Activated T-helper 17 cell treated with anti-CD3 and anti-CD28 coated beads, Interleukin-2, amount 50 U/mL, for 72 hours (primary cell): ENCODE data around the gene CDC14A. TPM values are rescaled to one million over a fixed set of nuclear protein-coding genes. Genes with fewer than 3 reads are reported as not detected.
A peak's percentile ranks its signal among the peaks of the same experiment; 100 is the strongest.

Source experiments
- ATAC-seq: fragments of 150-1000 bp; cut with Tn5 transposase; replicated peaks from 2 replicates; pipeline ENCODE4 v1.10.0; 2021; ENCODE audit warnings: mild to moderate bottlenecking, moderate library complexity
- H3K27ac Mint-ChIP-seq: one replicate; pipeline ENCODE4 v1.8.0; 2022; ENCODE audit warnings: mixed read lengths
- H3K27me3 Mint-ChIP-seq: one replicate; pipeline ENCODE4 v1.8.0; 2022; ENCODE audit warnings: mixed read lengths
- H3K36me3 Mint-ChIP-seq: one replicate; pipeline ENCODE4 v1.8.0; 2022; ENCODE audit warnings: low read depth, mild to moderate bottlenecking, mixed read lengths
- H3K4me1 Mint-ChIP-seq: one replicate; pipeline ENCODE4 v1.8.0; 2022; ENCODE audit warnings: mixed read lengths
- H3K4me3 Mint-ChIP-seq: one replicate; pipeline ENCODE4 v1.8.0; 2022; ENCODE audit warnings: mild to moderate bottlenecking, mixed read lengths
- H3K9me3 Mint-ChIP-seq: one replicate; pipeline ENCODE4 v1.8.0; 2022; ENCODE audit warnings: mixed read lengths
- total RNA-seq, 2 donors: library from RNA; stranded (reverse); gene quantifications; one replicate each; pipeline ENCODE4 v1.2.3, GENCODE V29; 2022

Gene CDC14A
- total RNA-seq, 2 donors from 2014 or later = 21.0 to 31.0 TPM

DNA sequence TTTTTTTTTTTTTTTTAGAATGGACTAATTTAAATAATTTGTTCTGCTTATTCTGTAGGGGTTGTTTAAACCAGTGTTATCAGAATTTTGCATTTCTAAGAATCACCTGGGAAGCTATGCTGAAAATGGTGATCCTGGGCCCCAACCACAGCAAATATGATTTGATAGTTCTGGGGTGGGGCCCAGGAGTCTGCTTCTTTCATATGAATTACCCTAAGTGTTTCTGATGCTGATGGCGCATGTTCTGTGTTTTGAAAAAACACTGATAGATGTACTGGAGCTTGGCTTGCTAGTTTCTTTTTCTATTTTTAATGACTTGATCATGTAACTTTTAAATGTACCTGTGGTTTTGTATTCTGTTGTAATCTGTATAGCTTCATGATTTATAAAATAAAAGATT lies 89.3 kb downstream of the CDC14A start:
- Mint-ChIP-seq H3K4me1 (peaks cover 50% of the 10 kb centered on the region), H3K27me3 (no peaks in the 10 kb centered on the region), H3K4me3 (peak overlapping the region; percentile 65), H3K9me3 (no peaks in the 10 kb centered on the region), H3K36me3 (peaks cover 64% of the 10 kb centered on the region), H3K27ac (peak overlapping the region; percentile 42)
- ATAC-seq = peak; percentile 16

DNA sequence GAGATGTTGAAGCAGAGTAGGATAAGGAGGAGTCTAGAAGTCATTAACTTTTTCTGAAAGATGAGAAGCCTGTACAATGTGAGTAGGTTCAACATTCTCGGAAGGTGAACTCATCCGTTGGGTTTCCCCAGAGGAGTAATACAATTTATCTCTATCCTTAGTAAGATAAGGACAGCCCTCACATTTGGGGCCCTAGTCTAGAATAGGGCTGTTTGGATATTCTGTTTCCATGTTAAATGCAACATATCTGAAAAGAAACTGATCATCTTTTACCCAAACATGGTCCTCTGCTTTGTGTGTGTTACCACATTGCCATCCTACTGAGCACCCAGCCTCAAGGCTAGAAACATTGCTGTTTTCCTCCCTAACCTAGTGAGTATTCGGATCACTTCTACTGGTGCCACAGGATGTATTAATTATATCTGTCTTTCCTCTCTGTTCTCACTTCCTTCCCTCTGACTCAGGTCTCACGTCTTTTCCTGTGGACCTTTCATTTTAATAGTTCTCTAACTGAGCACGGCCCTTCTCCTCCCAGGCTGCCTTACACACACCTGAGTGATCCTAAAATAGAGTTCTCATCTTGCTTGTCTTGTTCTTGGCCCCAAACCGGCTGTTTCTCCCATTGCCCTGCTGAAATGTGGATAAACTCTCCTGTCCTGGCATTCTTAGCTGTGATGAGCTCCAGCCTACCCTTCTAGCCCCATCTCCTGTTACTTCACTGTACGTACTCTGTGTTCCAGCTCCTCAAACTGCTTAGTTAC lies 91.7 kb downstream of the CDC14A start:
- Mint-ChIP-seq H3K27me3 (no peaks in the 10 kb centered on the region), H3K36me3 (peaks cover 72% of the 10 kb centered on the region)
- ATAC-seq = peak; percentile 76

GRCh38 chr1:100445565-100445964 lies 93.3 kb downstream of the CDC14A start:
- peaks cover 5% of the 10 kb centered on the region for H3K9me3 Mint-ChIP-seq
- peaks cover 77% of the 10 kb centered on the region for H3K36me3 Mint-ChIP-seq
- H3K27ac Mint-ChIP-seq = peak overlapping the region; percentile 99
- ATAC-seq = peak; percentile 22
- peaks cover 63% of the 10 kb centered on the region for H3K4me1 Mint-ChIP-seq
- no peaks in the 10 kb centered on the region for H3K27me3 Mint-ChIP-seq
- peak overlapping the region; percentile 80 for H3K4me3 Mint-ChIP-seq

More for the DNA sequence above, 91.7 kb downstream of the CDC14A start:
- Mint-ChIP-seq H3K27ac (peak overlapping the region; percentile 99), H3K4me1 (peaks cover 58% of the 10 kb centered on the region), H3K9me3 (no peaks in the 10 kb centered on the region), H3K4me3 (peak overlapping the region; percentile 80)

DNA sequence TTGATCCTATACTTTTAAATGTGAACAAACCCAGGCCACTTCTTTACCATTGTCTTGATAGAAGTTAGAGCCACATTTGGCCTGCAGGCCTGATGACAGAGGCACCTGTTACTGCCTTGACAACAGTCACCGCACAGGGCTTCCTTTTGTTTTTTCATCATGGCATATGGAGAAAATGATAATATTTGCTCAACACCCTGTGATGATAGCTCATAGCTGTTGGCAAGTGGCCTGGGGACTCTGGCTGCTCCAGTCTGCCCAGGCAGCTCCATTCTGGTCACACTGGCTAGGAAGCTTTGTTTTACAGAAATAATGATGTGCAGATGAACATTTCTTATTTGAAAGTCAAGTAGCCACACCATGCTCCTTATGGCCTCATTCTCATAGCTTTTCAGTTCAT lies 96.1 kb downstream of the CDC14A start:
- H3K36me3 Mint-ChIP-seq = peaks cover 84% of the 10 kb centered on the region
- peaks cover 9% of the 10 kb centered on the region for H3K9me3 Mint-ChIP-seq
- peak overlapping the region; percentile 87 for H3K4me3 Mint-ChIP-seq
- ATAC-seq = no peak
- peak overlapping the region; percentile 99 for H3K27ac Mint-ChIP-seq
- H3K27me3 Mint-ChIP-seq = no peaks in the 10 kb centered on the region
- peaks cover 71% of the 10 kb centered on the region for H3K4me1 Mint-ChIP-seq

DNA sequence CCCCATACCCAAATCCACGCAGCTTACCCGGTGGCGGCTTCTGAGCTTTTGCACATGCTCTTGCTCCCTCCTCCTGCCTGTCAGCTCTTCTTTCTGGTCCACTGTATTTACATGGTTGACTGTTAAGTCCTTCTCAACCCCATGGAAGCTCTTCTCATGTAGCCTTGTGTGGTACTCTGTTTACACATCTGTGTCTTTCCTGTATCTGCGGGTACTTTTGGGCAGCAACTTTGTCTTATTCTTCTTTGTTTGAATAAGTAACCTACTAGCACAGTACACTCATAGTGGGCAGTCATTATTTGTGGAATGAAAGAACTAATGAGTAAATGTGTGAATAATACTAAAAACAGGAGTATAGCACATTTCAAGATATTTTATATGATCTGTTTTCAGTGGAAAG lies 97.2 kb downstream of the CDC14A start:
- peak overlapping the region; percentile 87 for H3K4me3 Mint-ChIP-seq
- peak; percentile 85 for ATAC-seq
- H3K27ac Mint-ChIP-seq = peak overlapping the region; percentile 99

GRCh38 chr1:100452641-100453040 lies 100.3 kb downstream of the CDC14A start:
- Mint-ChIP-seq H3K27me3 (no peaks in the 10 kb centered on the region), H3K36me3 (peaks cover 61% of the 10 kb centered on the region), H3K27ac (peak overlapping the region; percentile 99), H3K9me3 (peaks cover 9% of the 10 kb centered on the region), H3K4me3 (peak overlapping the region; percentile 50), H3K4me1 (peaks cover 59% of the 10 kb centered on the region)
- ATAC-seq = peak; percentile 67

More for the DNA sequence above, 97.2 kb downstream of the CDC14A start:
- Mint-ChIP-seq H3K9me3 (peaks cover 9% of the 10 kb centered on the region), H3K4me1 (peaks cover 68% of the 10 kb centered on the region), H3K36me3 (peaks cover 73% of the 10 kb centered on the region), H3K27me3 (no peaks in the 10 kb centered on the region)

DNA sequence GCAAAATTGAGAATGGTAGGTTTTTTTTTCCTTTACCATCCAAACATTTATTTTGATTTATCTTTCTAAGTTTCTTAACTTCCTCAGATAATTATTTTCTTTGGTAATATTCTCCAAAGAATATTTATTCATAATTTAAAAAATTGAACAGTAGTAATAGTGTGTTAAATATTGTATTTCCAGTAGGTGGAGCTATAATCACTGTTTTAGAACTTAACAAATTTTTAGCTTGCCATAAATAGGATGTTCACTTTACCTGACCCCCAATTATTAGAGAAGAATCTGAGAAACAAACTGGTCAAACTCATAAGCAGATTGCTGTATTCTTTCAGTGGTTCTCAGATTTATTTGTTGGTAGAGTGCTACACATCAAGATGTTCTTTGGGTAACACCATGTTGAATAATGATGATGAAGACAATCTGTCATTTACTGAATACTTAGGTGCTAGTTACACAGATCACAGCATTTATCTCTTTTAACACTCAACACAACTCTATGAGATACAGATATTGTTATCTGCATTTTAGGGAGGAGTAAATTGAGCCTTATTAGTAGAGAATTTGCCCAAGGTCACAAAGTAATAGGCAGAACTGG lies 103.3 kb downstream of the CDC14A start:
- Mint-ChIP-seq H3K27ac (peak overlapping the region; percentile 54), H3K9me3 (peaks cover 4% of the 10 kb centered on the region), H3K27me3 (no peaks in the 10 kb centered on the region), H3K36me3 (peaks cover 40% of the 10 kb centered on the region), H3K4me3 (peak overlapping the region; percentile 25), H3K4me1 (peaks cover 42% of the 10 kb centered on the region)
- no peak for ATAC-seq

DNA sequence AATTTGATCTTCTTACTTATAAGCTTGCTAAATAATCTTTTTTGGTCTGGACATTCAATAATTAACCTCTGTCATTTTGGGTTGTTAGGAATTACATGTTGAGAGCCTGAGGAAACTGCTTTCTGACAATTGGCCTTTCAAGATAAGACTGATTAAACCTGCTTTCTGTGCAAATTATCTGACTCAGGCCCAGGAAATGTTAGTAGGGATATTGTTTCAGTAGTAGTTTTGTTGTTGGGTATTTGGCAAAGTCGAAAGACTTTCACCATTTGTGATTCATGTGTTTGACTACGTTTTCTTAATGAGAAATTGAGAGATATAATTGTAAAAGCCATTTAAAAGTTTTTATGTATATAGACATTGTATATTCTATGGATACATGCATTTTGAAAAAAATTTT lies 104.6 kb downstream of the CDC14A start:
- Mint-ChIP-seq H3K27ac (peak overlapping the region; percentile 38), H3K27me3 (no peaks in the 10 kb centered on the region), H3K9me3 (no peaks in the 10 kb centered on the region), H3K36me3 (peaks cover 40% of the 10 kb centered on the region), H3K4me3 (no peak overlapping the region), H3K4me1 (peaks cover 36% of the 10 kb centered on the region)
- no peak for ATAC-seq

- Mint-ChIP-seq H3K27ac (peak overlapping the region; percentile 59), H3K9me3 (no peaks in the 10 kb centered on the region), H3K4me1 (peaks cover 33% of the 10 kb centered on the region), H3K27me3 (no peaks in the 10 kb centered on the region), H3K4me3 (no peak overlapping the region), H3K36me3 (peaks cover 41% of the 10 kb centered on the region)
- no peak for ATAC-seq
Measured at GRCh38 chr1:100457683-100458082, 105.4 kb downstream of the CDC14A start.

DNA sequence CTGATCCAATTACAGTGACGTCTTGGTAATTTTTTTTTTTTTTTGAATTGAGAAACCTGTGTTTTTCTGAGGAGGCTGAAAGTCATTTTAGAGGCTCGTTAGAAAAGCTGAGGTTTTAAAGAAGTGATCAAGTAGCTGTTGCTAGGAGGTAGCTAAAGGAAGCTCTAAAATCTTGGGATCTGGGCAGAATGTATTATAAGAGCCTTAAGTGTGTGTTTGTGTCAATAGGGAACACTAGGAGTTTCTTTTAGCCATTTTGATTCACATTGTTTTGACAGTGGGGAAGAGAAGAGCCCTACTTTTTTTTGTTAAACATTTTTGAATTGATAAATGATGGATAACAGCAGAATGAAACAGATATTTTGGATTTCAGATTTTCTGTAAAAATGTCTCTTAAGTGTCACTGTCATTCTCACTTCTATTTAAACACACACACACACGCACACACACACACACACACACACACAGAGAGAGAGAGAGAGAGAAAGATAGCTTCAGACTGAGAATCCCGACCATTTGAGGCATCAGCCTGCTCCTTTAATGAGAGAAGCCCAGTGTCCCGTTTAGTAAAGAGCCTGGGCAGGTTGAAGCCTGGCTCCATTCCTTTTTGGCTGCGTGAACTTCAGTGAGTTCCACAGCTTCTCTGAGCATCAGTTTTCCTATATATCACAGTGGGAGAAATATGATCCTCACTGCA lies 106.5 kb downstream of the CDC14A start:
- H3K4me1 Mint-ChIP-seq = peaks cover 31% of the 10 kb centered on the region
- no peaks in the 10 kb centered on the region for H3K27me3 Mint-ChIP-seq
- ATAC-seq = peak; percentile 8
- peaks cover 51% of the 10 kb centered on the region for H3K36me3 Mint-ChIP-seq
- H3K4me3 Mint-ChIP-seq = peak overlapping the region; percentile 58
- no peaks in the 10 kb centered on the region for H3K9me3 Mint-ChIP-seq
- H3K27ac Mint-ChIP-seq = peak overlapping the region; percentile 92

DNA sequence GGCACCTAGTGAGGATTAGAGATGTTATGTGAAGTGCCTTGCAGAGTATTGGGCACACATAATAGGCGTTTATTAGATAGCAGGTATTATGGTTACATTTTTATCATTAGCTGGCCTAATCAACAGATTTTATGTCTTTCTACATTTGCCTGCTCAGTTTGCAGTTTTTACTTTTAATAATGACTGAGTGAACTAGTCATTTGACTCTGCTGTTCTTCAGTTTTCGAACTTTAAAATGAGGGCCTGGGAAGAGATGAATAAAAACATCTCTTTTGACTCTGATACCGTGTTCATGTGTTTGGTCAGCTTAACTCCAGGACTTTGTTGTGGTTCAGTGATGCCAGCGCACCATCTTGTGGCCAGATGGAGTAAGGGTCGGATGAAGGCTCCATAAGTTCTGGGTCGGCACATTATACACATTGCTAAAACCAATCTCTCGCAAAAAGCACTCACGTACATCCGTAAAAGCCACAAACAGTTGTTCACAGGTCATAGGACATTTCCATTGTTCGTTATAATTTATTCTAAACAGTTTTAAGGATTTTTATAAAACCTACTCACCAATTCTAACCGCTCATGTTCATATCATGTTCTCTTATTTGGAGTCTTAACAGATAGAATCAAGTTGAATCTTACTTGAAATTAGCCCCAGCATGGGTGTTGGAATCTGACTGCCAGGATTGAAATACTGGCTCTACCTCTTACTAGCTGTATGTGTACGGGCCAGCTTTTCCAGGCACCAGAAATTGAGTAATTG lies 107.2 kb downstream of the CDC14A start:
- H3K4me1 Mint-ChIP-seq = peaks cover 31% of the 10 kb centered on the region
- no peaks in the 10 kb centered on the region for H3K27me3 Mint-ChIP-seq
- no peaks in the 10 kb centered on the region for H3K9me3 Mint-ChIP-seq
- peak overlapping the region; percentile 92 for H3K27ac Mint-ChIP-seq
- peak overlapping the region; percentile 58 for H3K4me3 Mint-ChIP-seq
- peaks cover 59% of the 10 kb centered on the region for H3K36me3 Mint-ChIP-seq
- ATAC-seq = peak; percentile 91

- Mint-ChIP-seq H3K27me3 (no peaks in the 10 kb centered on the region), H3K4me3 (no peak overlapping the region), H3K4me1 (peaks cover 22% of the 10 kb centered on the region), H3K36me3 (peaks cover 69% of the 10 kb centered on the region), H3K9me3 (no peaks in the 10 kb centered on the region), H3K27ac (no peak overlapping the region)
- ATAC-seq = no peak
Measured at GRCh38 chr1:100461222-100461621, 108.9 kb downstream of the CDC14A start.

GRCh38 chr1:100462326-100463025 lies 110.2 kb downstream of the CDC14A start:
- no peaks in the 10 kb centered on the region for H3K9me3 Mint-ChIP-seq
- peaks cover 19% of the 10 kb centered on the region for H3K4me1 Mint-ChIP-seq
- no peak for ATAC-seq
- no peak overlapping the region for H3K4me3 Mint-ChIP-seq
- H3K27me3 Mint-ChIP-seq = no peaks in the 10 kb centered on the region
- H3K36me3 Mint-ChIP-seq = peaks cover 72% of the 10 kb centered on the region
- H3K27ac Mint-ChIP-seq = peak overlapping the region; percentile 54
